Keratinocyte (primary cell): ENCODE results near the gene HNF1B. TPM values are rescaled to one million over a fixed set of nuclear protein-coding genes. Genes with fewer than 3 reads are reported as not detected.

ENCODE experiments used
- DNase-seq: peaks from one replicate; pipeline ENCODE4 v3.0.0-alpha.2; 2011; ENCODE audit warnings: low read depth, missing footprints, low spot score
- FAIRE-seq: peaks from 2 replicates; lab custom pipeline; 2011; peaks lifted over from hg19 to GRCh38; lab: Jason Lieb, UNC
- H2AFZ ChIP-seq: 2 replicates; pipeline ENCODE4 v1.6.0; 2012; ENCODE audit warnings: low read length, control low read depth, inconsistent platforms; ENCODE audit not compliant: control insufficient read depth
- H3K27ac ChIP-seq: 2 replicates; pipeline ENCODE4 v1.5.1; 2011; ENCODE audit warnings: low read length; ENCODE audit not compliant: control insufficient read depth, insufficient read depth
- H3K27me3 ChIP-seq: 3 replicates; pipeline ENCODE4 v1.6.0; 2011; ENCODE audit warnings: low read length; ENCODE audit not compliant: control insufficient read depth, insufficient read depth; ENCODE audit errors: extremely low read depth
- H3K36me3 ChIP-seq, 2 experiments: 2 replicates in 1 of 2; 3 replicates in 1 of 2; pipeline ENCODE4 v1.5.1; 2011; ENCODE audit warnings: low read length in 2 of 2, mild to moderate bottlenecking in 1 of 2; ENCODE audit not compliant: control insufficient read depth in 2 of 2, insufficient read depth in 2 of 2; ENCODE audit errors: extremely low read depth in 1 of 2
- H3K4me1 ChIP-seq: 3 replicates; pipeline ENCODE4 v1.5.1; 2011; ENCODE audit warnings: low read length; ENCODE audit not compliant: control insufficient read depth, insufficient read depth; ENCODE audit errors: extremely low read depth
- H3K4me2 ChIP-seq: 3 replicates; pipeline ENCODE4 v1.6.0; 2011; ENCODE audit warnings: low read depth, low read length; ENCODE audit not compliant: control insufficient read depth, insufficient read depth; ENCODE audit errors: extremely low read depth
- H3K4me3 ChIP-seq, 3 experiments: fragments of 200-600 bp in 1 of 3; sonication (generic) in 1 of 3; 2 replicates in 2 of 3; 3 replicates in 1 of 3; pipeline ENCODE4 v1.5.1; 2011 to 2016; ENCODE audit warnings: low read length in 3 of 3, mild to moderate bottlenecking in 3 of 3, control low read depth in 2 of 3, inconsistent platforms in 1 of 3, low read depth in 1 of 3, mixed read lengths in 1 of 3, mixed run types in 1 of 3, moderate library complexity in 1 of 3; ENCODE audit not compliant: control insufficient read depth in 2 of 3, insufficient read depth in 2 of 3; ENCODE audit errors: extremely low read depth in 1 of 3
- H3K79me2 ChIP-seq: 2 replicates; pipeline ENCODE4 v1.6.0; 2012; ENCODE audit warnings: low read length; ENCODE audit not compliant: control insufficient read depth, insufficient read depth
- H3K9ac ChIP-seq: 3 replicates; pipeline ENCODE4 v1.6.0; 2011; ENCODE audit warnings: low read length; ENCODE audit not compliant: control insufficient read depth, insufficient read depth; ENCODE audit errors: extremely low read depth
- H3K9me1 ChIP-seq: 3 replicates; pipeline ENCODE4 v1.6.0; 2011; ENCODE audit warnings: low read length; ENCODE audit not compliant: control insufficient read depth, insufficient read depth; ENCODE audit errors: extremely low read depth
- H3K9me3 ChIP-seq: 2 replicates; pipeline ENCODE4 v1.5.1; 2012; ENCODE audit warnings: low read depth, low read length; ENCODE audit not compliant: control insufficient read depth
- H4K20me1 ChIP-seq: 3 replicates; pipeline ENCODE4 v1.6.0; 2011; ENCODE audit warnings: low read length; ENCODE audit not compliant: control insufficient read depth, insufficient read depth; ENCODE audit errors: extremely low read depth
- CTCF ChIP-seq, 3 experiments: IDR thresholded peaks in 1 of 3; conservative IDR thresholded peaks in 1 of 3; optimal IDR thresholded peaks in 1 of 3; 2 replicates in 2 of 3; 3 replicates in 1 of 3; pipeline versions ENCODE3 to v1.5.1; 2011; ENCODE audit warnings: low read length in 3 of 3, mild to moderate bottlenecking in 3 of 3, moderate library complexity in 2 of 3, control low read depth in 1 of 3, inconsistent platforms in 1 of 3; ENCODE audit not compliant: insufficient read depth in 2 of 3; ENCODE audit errors: extremely low read depth in 1 of 3
- EZH2 ChIP-seq: IDR thresholded peaks from one replicate; pipeline ENCODE4 v1.6.1; 2012; ENCODE audit warnings: inconsistent platforms, mild to moderate bottlenecking, low read length, moderate library complexity
- dilution Hi-C: fragments of 300-500 bp; cut with MboI; formaldehyde crosslinking; loops from one replicate; pipeline ENCODE4 v1.7.0; 2020; ENCODE audit warnings: low sequenced_read_pairs; ENCODE audit not compliant: extremely low pct_ligation_motif_present
- polyA plus RNA-seq, 5 experiments: library from polyadenylated mRNA; depleted of rRNA in 3 of 5; stranded (reverse) in 3 of 5; stranded (forward) in 1 of 5; unstranded in 1 of 5; fragments of >200 nt; gene quantifications; 1 replicate in 1 of 5; 2 replicates in 3 of 5; 3 replicates in 1 of 5; pipeline versions ENCODE4 v1.2.1 to v1.2.3, GENCODE V29; 2011 to 2012; ENCODE audit warnings: missing spikeins in 2 of 5, low read depth in 1 of 5, low replicate concordance in 1 of 5

The HNF1B gene
- polyA plus RNA-seq, 1 donor (not counting 4 experiments of a cell fraction or from before 2014, with no cell fraction given) = not detected

GRCh38 chr17:37674511-37674910 is 70.3 kb downstream of the HNF1B start:
- dilution Hi-C loops = no loop called here
- no peak for TF ChIP-seq EZH2
- no peak for TF ChIP-seq CTCF (optimal IDR thresholded peaks at IDR 0.05 in 1 of 3, IDR thresholded peaks at IDR 0.05 in 1 of 3, conservative IDR thresholded peaks at IDR 0.05 in 1 of 3; ENCODE audit: extremely low read depth in 1 of 3, insufficient read depth in 2 of 3, low read length in 3 of 3)
- no peak for FAIRE-seq
- no peak overlapping the region for H3K4me2 ChIP-seq
- no peaks in the 10 kb centered on the region for H4K20me1 ChIP-seq
- H3K9me1 ChIP-seq = no peaks in the 10 kb centered on the region
- peaks cover 22% of the 10 kb centered on the region for H3K4me1 ChIP-seq
- no peak overlapping the region for H2AFZ ChIP-seq
- H3K27ac ChIP-seq = no peak overlapping the region
- H3K27me3 ChIP-seq = peaks cover 15% of the 10 kb centered on the region
- no peak for DNase-seq
- no peak overlapping the region for H3K4me3 ChIP-seq
- H3K9ac ChIP-seq = no peak overlapping the region
- no peaks in the 10 kb centered on the region for H3K36me3 ChIP-seq
- H3K79me2 ChIP-seq = no peaks in the 10 kb centered on the region
- no peaks in the 10 kb centered on the region for H3K9me3 ChIP-seq

- Histone ChIP-seq H4K20me1 (no peaks in the 10 kb centered on the region), H3K27ac (no peak overlapping the region), H2AFZ (no peak overlapping the region), H3K27me3 (peaks cover 15% of the 10 kb centered on the region), H3K36me3 (no peaks in the 10 kb centered on the region), H3K9me3 (no peaks in the 10 kb centered on the region), H3K9ac (no peak overlapping the region), H3K4me1 (peaks cover 22% of the 10 kb centered on the region), H3K4me3 (no peak overlapping the region), H3K4me2 (no peak overlapping the region), H3K9me1 (no peaks in the 10 kb centered on the region), H3K79me2 (no peaks in the 10 kb centered on the region)
- dilution Hi-C loops = no loop called here
- FAIRE-seq (no peak), DNase-seq (no peak)
- TF ChIP-seq EZH2 = no peak
- TF ChIP-seq CTCF (optimal IDR thresholded peaks at IDR 0.05 in 1 of 3, IDR thresholded peaks at IDR 0.05 in 1 of 3, conservative IDR thresholded peaks at IDR 0.05 in 1 of 3; ENCODE audit: extremely low read depth in 1 of 3, insufficient read depth in 2 of 3, low read length in 3 of 3) = no peak
Observed at GRCh38 chr17:37673386-37673785, 71.5 kb downstream of the HNF1B start.
